ENCODE data around the gene NCOA6.
"Not testable (repeated sequence)": the region's sequence is repeated elsewhere in the genome, so short reads cannot be mapped to it uniquely, and the experiment has no call there.

NCOA6 gene

GRCh38 chr20:34794006-34794585, 31.4 kb downstream of the NCOA6 start:
- TF ChIP-seq CTCF (IDR thresholded peaks at IDR 0.05; ENCODE audit: extremely low read depth, missing control alignments) = no peak
- DNase-seq (ENCODE audit: low spot score) = no peak

GRCh38 chr20:34792687-34793363, 32.6 kb downstream of the NCOA6 start:
- TF ChIP-seq CTCF (IDR thresholded peaks at IDR 0.05; ENCODE audit: extremely low read depth, missing control alignments) = no peak

GRCh38 chr20:34791289-34792020, 34.0 kb downstream of the NCOA6 start:
- no peak for TF ChIP-seq CTCF (IDR thresholded peaks at IDR 0.05; ENCODE audit: extremely low read depth, missing control alignments)
- no peak for DNase-seq (ENCODE audit: low spot score)

More at GRCh38 chr20:34792687-34793363, 32.6 kb downstream of the NCOA6 start:
- DNase-seq (ENCODE audit: low spot score) = no peak

GRCh38 chr20:34781220-34781619, 44.2 kb downstream of the NCOA6 start:
- TF ChIP-seq CTCF (IDR thresholded peaks at IDR 0.05; ENCODE audit: extremely low read depth, missing control alignments) = no peak
- no peak for DNase-seq (ENCODE audit: low spot score)

- DNase-seq (ENCODE audit: low spot score) = not testable (repeated sequence)
Measured at GRCh38 chr20:34780291-34780690, 45.2 kb downstream of the NCOA6 start.

GRCh38 chr20:34776177-34776576, 49.3 kb downstream of the NCOA6 start:
- TF ChIP-seq CTCF (IDR thresholded peaks at IDR 0.05; ENCODE audit: extremely low read depth, missing control alignments) = no peak
- DNase-seq (ENCODE audit: low spot score) = no peak

- no peak for DNase-seq (ENCODE audit: low spot score)
- no peak for TF ChIP-seq CTCF (IDR thresholded peaks at IDR 0.05; ENCODE audit: extremely low read depth, missing control alignments)
Measured at GRCh38 chr20:34774886-34775285, 50.6 kb downstream of the NCOA6 start.
